Measurements from ENCODE around the gene STRN4. TPM values are rescaled to one million over a fixed set of nuclear protein-coding genes. Genes with fewer than 3 reads are reported as not detected.

Gene STRN4
- total and polyA plus RNA-seq, 2 donors (not counting 1 experiment from before 2014, with no cell fraction given), result 111 to 112 TPM

DNA sequence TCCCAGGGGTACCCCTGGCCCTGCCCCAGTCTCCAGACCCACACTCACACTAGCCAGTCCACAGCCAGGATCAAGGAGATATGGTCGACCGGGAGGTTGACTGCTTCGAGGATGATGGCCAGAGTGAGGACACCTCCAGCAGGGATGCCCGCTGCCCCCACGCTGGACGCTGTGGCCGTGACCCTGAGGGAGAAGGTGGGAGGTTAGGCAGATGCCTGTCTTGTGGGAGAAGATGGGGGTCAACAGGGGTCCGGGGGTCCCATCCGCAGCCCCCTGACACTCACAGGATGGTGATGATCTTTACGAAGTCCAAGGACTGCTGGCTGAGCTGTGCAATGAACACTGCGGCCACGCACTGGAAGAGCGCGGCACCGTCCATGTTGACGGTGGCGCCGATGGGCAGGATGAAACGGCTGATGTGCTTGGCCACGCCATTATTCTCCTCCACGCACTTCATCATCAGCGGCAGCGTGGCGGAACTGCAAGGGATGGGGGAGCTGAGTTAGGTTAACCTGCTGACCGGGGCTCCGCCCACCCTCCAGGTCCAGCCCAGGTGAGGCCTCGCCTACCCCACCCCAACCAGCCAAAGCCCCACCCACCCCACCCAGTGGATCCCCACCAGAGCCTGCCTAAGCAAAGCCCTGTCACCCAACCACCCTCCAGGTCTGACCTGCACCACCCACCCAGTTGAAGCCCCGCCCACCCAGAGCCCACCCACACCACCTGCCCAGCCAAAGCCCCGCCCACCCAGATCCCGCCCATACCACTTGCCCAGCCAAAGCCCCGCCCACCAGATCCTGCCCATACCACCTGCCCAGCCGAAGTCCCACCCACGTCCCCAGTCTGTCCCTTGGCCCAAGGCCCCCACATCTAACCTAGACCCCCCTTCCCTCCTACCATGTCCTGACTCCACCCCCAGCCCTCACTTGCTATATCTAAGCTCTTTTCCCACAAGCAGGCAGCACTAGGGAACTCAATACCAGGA, 31.0 kb upstream of the STRN4 start:
- Mint-ChIP-seq H3K27ac (no peak overlapping the region), H3K9me3 (ENCODE audit: insufficient read depth) (no peaks in the 10 kb centered on the region), H3K4me1 (peaks cover 2% of the 10 kb centered on the region), H3K4me3 (no peak overlapping the region), H3K27me3 (no peaks in the 10 kb centered on the region)
- Histone ChIP-seq H3K4me1 (ENCODE audit: control insufficient read depth in 2 of 2, insufficient read depth in 2 of 2, low read length in 2 of 2) (peaks cover 0 to 5% of the 10 kb centered on the region in 2 donors), H3K9me3 (ENCODE audit: control extremely low read depth in 1 of 3, control insufficient read depth in 2 of 3, insufficient read depth in 1 of 3, low read length in 2 of 3) (no peaks in the 10 kb centered on the region), H3K27ac (ENCODE audit: low read length in 2 of 2) (no peak overlapping the region), H3K4me2 (replicated peaks; ENCODE audit: low read depth, low read length, poor library complexity, severe bottlenecking) (no peak overlapping the region), H3K79me2 (ENCODE audit: control insufficient read depth, insufficient read depth, low read length) (peaks cover 7% of the 10 kb centered on the region), H4K20me1 (ENCODE audit: control insufficient read depth, insufficient read depth, low read length, poor library complexity, severe bottlenecking) (no peaks in the 10 kb centered on the region), H3K36me3 (replicated peaks in 1 of 2; ENCODE audit: control extremely low read depth in 1 of 2, control insufficient read depth in 1 of 2, extremely low read depth in 1 of 2, insufficient read depth in 2 of 2, low read length in 1 of 2) (peaks cover 0 to 62% of the 10 kb centered on the region in 2 experiments), H2AFZ (ENCODE audit: insufficient read depth, low read depth, low read length, poor library complexity, severe bottlenecking) (no peak overlapping the region), H3K4me3 (ENCODE audit: control extremely low read depth in 1 of 5, extremely low read depth in 1 of 5, insufficient read depth in 1 of 5, low read depth in 2 of 5, low read length in 4 of 5) (no peak overlapping the region), H3K9ac (ENCODE audit: low read length) (no peak overlapping the region), H3K27me3 (replicated peaks in 1 of 4; ENCODE audit: control extremely low read depth in 1 of 4, control insufficient read depth in 3 of 4, insufficient read depth in 4 of 4, low read length in 3 of 4) (no peaks in the 10 kb centered on the region)
- POLR2A ChIA-PET, result interaction anchor here (0.6 kb wide), 2 partner anchors 19 to 42 kb away, joined by 3 to 6 read pairs; no protein-coding TSS in a partner anchor
- ATAC-seq (ENCODE audit: low read depth) (no peak), DNase-seq (no peak)
- CTCF ChIA-PET, result interaction anchor here (1.1 to 1.5 kb wide), 5 partner anchors 11 to 28 kb away, joined by 3 to 6 read pairs (median 5); no protein-coding TSS in a partner anchor
- intact Hi-C loops (cut with micrococcal nuclease), result no loop called here
- WGBS (ENCODE audit: insufficient coverage), result 95% methylated on average over 17 of the region's 33 CpGs
- TF ChIP-seq, protein P1, sequence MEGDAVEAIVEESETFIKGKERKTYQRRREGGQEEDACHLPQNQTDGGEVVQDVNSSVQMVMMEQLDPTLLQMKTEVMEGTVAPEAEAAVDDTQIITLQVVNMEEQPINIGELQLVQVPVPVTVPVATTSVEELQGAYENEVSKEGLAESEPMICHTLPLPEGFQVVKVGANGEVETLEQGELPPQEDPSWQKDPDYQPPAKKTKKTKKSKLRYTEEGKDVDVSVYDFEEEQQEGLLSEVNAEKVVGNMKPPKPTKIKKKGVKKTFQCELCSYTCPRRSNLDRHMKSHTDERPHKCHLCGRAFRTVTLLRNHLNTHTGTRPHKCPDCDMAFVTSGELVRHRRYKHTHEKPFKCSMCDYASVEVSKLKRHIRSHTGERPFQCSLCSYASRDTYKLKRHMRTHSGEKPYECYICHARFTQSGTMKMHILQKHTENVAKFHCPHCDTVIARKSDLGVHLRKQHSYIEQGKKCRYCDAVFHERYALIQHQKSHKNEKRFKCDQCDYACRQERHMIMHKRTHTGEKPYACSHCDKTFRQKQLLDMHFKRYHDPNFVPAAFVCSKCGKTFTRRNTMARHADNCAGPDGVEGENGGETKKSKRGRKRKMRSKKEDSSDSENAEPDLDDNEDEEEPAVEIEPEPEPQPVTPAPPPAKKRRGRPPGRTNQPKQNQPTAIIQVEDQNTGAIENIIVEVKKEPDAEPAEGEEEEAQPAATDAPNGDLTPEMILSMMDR (IDR thresholded peaks at IDR 0.05), result no peak
- TF ChIP-seq EZH2 (IDR thresholded peaks at IDR 0.05; ENCODE audit: borderline replicate concordance, insufficient read depth, low read depth, low read length, poor library complexity, severe bottlenecking), result no peak
